GM18858 (cell line): ENCODE measurements around the gene NFIC.

Experiments
- ATAC-seq: cut with Tn5 transposase; IDR thresholded peaks from one replicate; pipeline ENCODE4 v1.9.1; 2021; ENCODE audit not compliant: unreplicated experiment

The NFIC gene

DNA sequence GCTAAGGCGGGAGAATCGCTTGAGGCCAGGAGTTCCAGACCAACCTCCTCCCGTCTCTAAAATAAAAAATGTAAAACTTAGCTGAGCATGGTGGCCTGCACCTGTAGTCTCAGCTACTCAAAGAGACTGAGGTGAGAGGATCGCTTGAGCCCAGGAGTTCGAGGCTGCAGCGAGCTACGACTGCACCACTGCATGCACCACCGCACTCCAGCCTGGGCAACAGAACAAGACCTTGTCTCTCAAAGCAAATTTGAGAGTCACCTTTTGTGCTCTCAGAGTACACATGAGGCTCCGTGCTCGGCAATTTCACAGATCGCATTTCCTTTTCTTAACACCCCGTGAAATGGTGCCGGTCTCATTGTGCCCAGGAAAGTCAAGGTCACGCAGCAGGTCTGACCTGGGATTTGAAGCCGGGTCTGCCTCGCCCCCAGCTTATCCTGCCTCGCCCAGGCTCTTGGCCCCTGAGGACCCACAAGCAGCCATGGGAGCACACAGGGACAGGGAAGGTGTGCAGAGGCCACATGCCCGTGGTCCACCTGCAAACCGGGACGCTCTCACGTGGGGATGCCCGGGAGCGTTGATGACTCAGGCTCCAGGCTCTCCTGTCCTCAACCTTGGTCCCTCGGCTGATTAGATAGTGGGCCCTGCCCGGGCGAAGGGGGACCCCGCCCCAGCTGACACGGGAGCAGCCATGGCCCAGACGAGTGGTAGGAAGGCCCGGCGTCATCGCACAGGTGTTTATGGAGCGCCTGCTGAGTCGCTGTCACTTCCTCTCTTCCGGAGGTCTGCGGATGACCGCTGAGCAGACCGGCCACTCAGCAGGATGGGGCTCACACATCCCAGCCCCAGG, 115.1 kb downstream of the NFIC start:
- ATAC-seq, result no peak

DNA sequence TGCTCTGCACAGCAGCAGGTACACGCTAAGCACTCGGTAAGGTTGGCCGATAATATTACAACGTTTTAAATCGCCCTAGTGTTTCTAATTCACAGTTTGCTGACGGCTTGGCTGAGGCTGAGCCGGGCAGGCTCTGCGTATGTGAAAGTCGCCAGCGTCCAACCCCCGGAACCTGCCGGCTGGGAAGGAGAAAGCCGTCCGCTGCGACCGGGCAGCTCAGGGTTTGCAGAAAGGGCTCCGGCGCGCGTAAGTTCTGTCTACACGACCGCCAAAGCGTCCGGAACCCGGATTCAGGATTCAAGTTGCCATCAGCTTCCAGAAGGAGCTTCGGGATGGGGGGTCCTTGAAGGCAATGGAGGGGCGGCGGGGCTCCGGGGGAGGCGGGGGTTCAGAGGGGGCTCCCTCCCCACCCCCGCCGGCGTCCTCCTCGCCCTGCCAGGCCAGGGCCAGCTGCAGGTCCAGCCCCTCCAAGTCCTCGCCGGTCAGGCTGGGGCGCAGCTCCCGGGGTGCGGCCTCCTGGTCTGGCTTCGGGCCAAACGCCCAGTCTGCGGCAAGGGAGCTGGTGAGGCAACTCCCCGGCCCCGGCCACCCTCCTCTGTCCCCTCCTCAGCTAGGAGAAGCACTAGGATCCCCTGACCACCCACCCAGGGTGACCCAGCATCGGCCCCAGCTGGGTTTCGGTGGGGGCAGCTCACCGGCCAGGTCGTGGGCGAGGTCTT, 116.3 kb downstream of the NFIC start:
- no peak for ATAC-seq

DNA sequence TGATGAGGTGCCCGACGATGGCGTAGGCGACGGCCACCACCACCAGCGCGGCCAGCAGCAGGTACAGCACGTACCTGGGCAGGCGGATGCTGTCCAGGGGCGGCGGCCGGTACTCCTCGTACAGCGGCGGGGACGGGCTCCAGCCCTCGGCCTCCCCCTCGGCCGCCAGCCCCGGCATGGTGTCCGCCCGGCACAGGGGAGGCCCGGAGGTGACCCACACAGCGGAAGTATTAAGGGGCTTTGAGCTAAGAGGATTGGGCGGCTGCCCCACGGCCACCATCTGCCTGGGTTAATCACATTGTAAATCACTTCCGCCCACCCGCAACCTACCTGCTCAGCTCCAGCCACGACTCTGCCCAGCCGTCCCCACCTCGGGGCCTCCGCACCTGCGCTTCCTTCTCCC, 116.8 kb downstream of the NFIC start, which contains the start of gene SMIM44:
Gene SMIM44 (minus strand): TSS at position 216 of the 403 bp plus-strand sequence. CDS start 38 bp downstream, at position 178.
- ATAC-seq, result no peak

DNA sequence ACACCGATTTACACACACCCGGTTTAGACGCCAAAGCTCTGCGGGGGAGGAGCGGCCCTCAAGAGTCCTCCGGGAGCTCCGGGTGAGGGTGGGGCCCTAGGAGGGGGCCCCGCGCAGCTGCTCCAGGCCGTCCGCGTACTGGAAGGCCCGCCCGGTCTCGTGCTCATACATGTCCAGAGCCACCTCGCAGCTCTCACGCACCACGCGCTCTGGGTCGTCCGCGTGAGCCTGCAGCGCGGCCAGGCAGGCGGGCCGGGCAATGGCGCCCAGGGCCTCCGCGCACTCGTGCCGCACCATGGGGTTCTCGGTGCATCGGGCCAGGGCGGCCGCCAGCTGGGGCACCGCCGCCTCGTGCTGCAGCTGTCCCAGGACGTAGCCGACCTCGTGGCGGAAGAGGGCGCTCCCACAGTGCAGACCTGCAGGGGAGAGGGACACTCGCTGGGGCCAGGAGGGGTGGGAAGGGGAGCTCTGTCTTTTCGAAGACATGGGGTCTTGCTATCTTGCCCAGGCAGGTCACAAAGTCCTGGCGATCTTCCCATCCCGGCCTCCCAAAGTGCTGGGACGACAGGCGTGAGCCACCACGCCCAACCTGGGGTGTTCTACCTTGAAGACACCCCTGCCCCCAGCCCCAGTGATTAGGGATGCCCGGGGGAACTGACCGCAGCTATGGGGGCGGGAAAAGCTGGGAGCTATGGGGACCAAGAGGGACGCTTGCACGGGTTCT, 125.2 kb downstream of the NFIC start:
- no peak for ATAC-seq

DNA sequence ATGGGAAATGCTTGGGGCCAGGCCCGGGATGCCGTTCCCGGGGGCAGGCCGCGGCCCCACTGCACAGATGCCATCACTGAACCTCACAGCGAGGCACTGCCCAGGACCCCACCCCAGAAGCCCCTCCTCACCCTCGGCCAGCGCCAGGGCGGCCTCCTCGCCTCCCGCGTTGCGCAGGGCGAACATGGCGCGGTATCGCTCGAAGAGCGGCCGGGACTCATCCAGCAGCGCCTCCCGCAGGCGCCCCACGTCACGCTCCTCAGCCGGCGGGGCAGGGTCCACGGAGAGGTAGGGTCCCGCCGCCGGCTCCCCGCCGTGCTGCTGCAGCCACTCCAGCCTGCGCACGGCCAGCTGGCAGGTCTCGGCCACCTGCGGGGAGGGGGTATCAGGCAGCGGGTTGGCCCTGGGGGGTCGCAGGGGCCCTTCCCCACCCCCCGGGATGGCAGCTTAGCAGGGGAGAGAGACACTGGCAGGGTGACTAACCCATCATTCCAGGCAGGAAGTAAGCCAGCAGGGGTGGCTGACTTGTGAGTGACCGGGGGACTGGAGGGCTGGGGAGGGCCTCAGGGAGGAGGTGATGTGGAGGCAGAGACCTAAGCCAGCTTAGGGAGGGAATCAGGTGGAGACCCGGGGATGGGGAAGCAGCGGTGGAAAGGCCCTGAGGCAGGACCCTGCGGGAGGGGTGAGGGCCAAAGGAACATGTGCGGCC, 125.9 kb downstream of the NFIC start:
- no peak for ATAC-seq

DNA sequence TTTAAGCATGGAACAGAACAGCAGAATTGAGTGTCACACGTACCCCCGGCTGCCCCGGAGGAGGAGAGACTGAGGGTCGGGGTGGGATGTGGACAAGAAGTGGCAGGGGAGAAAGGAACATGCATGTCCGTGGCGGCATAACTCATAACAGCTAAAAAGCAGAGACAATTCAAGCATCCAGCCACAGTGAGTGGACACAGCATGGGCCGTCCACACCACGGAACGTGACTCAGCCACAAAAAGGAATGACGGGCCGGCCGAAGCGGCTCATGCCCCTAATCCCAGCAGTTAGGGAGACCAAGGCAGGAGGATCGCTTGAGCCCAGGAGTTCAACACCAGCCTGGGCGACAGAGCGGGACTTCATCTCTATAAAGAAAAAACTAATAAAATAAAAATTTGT, 126.5 kb downstream of the NFIC start:
- no peak for ATAC-seq

DNA sequence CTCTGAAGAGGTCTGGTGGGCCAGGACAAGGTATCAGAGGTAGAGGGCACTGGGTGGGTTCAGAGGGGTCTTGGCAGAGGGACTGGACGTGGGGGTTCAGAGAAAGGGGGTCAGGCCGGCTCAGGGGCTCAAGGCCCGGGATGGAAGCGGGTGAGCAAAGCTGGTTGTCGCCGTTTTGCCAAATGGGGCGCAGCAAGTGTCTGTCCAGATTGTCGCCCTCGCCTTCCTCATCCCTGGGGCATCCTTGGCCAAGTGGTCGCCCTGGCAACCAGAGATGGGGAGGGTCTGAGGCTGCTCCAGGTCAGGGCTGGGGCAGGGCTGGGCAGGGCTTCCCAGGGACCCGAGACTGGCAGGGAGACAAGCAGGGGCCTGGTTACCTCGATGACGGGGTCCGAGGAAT, 127.3 kb downstream of the NFIC start:
- no peak for ATAC-seq

DNA sequence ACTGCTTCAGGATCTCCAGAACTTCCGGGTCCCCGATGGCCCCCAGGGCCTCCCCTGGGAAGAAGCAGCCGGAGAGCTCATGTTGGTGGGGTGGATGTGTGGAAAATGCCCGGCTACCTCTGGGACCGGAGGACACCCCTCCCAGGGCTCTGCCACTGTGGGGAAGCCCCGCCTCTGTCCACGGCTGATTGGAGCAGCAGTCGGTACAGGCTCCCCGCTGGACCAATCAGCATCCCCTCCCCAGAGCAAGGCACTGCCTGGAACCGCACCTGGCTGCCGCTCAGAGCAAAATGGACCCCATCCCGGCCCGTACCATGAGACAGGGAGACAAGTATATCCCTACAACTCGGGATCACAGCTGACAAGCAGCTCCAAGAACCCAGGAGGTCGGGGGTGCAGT, 127.7 kb downstream of the NFIC start:
- ATAC-seq, result no peak

DNA sequence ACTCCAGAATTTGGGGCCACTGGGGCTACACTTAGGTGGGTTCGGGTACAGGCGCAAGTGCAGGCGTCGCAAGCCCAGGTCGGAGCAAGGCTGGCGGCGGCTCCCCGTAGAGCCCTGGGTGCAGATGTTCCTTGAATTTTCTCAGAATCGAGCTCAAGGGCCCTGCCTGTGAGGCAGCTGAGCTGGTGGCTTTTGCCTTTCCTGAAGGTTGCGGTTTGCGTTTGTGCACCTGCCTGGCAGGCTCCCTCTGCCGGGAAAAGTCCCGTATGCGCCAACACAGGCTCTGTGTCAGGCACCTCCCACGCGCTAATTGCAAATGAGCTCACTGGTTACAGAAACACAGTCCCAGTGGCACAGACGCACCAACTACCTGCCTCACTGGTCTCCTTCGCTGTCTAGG, 128.2 kb downstream of the NFIC start:
- no peak for ATAC-seq

DNA sequence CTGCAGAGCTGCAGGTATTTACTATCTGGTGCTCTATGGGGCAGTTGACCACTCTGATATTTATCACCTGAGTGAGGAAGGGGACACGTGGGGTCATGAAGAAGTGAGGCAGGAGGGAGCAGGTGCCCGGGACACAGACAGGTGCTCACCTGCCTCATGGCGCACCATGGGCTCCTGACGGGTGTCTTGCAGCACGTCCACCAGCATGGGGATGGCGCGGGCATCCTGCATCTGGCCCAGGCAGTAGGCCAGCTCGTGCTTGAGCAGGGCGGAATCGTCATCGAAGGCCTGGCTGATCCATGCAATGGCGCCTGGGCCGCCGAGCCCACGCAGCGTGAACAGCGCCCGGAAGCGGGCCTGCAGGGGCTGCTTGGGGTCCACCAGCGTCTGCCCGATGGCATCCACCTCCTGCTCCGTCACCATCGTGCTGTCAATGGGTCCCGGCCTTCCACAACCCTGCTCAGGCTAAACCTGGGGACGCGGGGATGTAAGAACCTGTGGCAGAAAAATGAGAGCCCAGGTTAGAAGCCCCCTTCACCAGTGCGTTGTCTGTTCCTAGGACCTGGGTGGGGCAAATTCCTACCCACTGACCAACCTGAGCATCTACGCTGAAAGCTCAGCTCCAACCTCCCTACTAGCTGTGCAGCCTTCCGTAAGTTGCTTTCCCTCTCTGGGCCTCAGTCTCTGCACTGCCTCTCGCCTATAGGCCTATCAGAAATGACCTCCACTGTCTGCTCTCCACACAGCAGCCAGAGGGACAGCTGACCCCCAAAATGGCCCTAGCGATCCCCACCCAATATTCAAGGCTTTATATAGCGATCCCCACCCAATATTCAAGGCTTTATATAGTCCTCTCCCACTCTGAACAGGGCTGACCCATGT, 130.2 kb downstream of the NFIC start:
- ATAC-seq, result no peak

DNA sequence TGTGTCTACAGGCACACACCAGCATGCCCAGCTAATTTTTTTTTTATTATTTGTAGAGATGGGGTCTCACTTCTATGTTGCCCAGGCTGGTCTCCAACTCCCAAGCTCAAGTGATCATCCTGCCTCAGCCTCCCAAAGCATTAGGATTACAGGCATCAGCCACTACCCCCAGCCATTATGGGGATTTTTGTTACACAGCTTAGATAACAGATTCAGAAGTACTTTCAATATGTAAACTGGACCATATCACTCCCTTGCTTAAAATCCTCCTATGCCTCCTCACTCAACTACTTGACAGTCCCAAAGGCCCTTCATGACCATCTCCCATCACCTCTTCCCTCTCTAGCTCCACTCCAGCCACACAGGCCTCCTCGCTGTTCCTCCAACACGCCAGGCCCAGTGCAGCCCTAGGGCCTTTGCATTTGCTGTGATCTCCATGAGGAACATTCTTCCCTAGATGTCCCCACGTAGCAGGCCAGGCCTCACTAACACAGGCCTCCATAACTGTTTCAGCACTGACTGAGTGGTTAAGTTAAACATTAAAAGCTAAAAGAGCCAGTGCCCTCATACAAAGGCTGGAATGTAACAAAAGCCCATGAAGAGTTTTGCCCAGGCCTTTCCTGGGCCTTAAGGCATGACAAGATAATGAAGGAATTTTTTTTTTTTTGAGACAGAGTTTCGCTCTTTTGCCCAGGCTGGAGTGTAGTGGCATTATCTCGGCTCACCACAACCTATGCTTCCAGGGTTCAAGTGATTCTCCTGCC, 131.6 kb downstream of the NFIC start:
- ATAC-seq, result no peak

DNA sequence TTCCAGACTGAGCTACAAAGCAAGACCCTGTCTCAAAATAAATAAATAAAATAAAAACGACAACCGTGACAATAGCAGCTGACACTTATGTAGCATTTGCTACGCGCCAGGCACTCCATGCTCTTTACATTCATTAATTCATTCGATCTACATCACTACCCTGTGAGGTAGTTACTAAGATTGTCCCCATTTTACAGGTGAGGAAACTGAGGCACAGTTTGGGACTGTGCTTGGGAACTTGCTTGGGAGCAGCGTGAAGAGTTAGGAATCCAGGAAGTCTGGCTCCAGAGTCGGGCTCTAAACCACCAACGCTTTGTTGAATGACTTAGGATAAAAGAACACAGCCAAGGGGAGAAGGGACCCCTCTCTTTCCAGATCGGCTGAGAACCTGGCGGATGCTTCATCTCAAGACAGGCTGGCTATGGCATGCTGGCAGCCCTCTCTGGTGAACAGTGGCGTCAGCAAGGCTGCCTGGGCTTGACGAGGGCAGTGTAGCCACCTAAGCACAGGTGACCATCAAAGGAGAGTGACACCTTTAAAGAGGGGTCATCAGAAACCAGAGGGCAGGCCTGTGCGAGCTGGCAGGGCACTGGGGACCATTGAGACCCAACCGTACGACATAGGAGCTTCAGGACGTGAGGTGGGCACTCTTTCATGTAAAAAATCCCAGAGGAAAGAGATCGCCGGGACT, 133.5 kb downstream of the NFIC start:
- no peak for ATAC-seq

DNA sequence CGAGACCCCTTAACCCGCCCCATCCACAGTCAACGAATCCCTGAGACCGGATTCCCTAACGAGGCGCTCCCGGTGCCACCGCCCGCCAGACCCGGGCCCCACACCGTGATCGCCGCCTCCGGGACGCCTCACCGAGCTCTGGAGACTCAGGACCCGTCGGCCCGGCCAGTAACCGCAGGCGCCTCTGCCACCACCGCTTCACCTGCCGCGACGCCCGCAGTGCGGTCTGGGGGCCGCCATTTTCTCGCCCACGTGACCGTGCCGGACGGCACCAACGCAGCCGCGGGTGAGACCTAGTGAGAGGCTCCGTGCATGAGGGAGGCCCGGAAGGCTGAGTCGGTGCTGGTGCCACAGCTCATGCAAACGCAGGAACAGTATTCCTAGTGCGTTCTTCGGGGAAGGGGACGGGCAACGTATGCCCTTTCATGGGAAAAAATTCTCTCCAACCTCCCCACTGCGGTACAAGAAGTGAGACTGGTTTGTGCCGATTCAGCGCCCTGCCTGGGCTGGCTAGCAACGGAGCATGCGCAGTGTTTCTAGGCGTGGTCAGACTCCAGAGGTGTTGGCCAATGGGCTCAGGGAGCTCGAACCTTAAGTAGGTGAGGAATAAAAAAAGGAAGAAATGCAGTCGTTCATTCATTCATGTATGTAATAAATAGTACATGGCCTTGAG, 134.2 kb downstream of the NFIC start, which contains the start of gene DOHH:
Gene DOHH (minus strand): TSS at position 246 of the 673 bp plus-strand sequence. CDS start 3,860 bp downstream, outside the sequence.
- peak; percentile 53 for ATAC-seq

DNA sequence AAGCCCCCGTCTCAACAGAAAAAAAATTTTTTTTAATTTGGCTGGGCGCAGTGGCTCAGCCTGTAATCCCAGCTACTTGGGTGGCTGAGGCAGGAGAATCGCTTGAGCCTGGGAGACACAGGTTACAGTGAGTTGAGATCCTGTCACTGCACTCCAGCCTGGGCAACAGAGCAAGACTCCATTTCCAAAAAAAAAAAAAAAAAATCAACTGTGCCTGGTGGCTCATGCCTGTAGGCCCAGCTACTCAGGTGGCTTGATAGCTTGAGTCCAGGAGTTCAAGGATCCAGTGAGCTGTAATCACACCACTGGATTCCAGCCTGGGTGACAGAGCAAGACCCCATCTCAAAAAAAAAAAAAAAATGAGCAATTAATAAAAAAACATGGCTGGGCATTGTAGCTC, 135.4 kb downstream of the NFIC start:
- no peak for ATAC-seq

DNA sequence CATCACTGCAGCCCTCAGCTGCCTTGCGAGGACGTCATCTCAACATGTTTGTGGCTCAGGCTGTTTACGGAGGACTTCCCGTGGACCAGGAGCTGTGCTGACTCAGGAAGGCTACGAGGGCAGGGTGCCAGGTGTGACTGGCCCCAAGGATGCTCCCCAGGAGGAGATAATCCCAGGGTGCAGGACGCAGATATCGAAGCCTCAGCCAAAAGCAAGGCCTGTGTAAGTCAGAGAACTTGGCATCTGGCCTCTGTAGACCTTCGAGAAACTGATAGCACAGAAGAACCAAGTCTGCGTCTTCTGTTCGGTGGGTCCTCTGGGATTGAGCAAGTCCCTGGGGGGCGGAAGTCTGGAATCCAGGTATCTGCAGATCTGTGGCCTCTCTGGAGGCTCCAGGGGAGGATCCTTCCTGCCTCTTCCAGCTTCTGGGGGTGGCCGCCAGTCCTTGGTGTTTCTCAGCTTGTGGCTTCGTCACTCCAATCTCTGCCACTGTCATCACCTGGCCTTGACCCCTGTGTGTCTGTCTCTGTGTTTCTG, 136.7 kb downstream of the NFIC start:
- no peak for ATAC-seq

DNA sequence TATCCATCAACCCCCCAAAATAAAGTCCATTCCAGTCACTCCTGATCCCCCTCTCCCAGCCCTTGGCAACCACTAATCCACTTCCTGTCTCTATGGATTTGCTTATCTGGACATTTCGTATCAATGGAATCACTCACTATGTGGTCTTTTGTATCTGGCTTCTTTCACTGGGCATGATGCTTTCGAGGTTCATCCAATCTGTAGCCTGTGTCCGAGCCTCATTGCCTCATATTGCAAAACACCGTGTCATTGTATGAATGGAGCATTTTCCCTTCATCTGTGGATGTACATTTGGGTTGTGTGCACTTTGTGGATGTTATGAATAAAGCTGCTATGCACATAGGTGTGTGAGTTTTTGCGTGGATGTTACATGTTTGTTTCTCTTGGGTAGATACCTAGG, 138.4 kb downstream of the NFIC start:
- no peak for ATAC-seq

DNA sequence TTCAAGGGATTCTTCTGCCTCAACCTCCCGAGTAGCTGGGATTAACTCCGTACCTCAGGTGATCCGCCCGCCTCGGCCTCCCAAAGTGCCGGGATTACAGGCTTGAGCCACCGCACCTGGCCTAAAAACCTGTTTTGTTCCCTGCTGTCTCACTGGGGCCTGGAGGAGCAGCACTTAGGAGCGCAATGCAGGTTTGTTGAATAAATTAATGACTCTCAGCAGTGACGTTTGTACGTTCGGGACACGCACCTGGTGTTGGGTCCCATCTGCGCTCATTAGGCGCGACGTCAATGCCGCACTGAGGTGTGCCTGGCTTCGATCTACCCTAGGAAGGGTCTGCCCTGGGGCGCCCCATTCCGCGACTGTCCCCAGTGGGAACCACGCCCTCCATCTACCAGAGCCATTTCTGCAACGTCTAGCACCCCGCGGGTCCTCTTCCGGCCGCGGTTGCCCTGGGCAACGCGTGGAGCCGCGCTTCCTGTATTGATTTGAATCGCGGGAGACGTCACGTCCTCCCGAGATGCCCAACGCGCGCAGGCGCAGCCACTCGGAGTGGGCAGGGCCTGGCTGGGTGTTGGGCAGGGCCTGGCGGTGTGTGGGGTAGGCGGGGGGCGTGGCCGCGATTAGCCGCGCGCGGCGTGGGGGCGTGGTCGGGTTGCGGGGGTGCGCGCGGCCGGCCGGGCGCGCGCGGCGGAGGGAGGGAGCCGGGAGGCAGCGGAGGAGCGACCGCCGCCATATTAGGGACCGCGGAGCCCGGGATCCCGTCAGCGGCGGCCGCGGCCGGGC, 139.4 kb downstream of the NFIC start, which contains the start of gene FZR1:
Gene FZR1 (plus strand): TSS at position 714 of the 786 bp plus-strand sequence. CDS start 16,679 bp downstream, outside the sequence.
- ATAC-seq, result peak; percentile 78
